WERI-Rb-1 (cell line): ENCODE measurements around the gene HES4.

ENCODE experiments used
- DNase-seq: peaks from one replicate; pipeline ENCODE4 v3.0.0-alpha.2; 2020
- H3K27ac ChIP-seq: fragments of 250-450 bp; sonication (Bioruptor Pico); 2 replicates; pipeline ENCODE4 v1.5.1; 2020; ENCODE audit warnings: mild to moderate bottlenecking, moderate library complexity
- H3K27me3 ChIP-seq: fragments of 250-450 bp; sonication (Bioruptor Pico); 2 replicates; pipeline ENCODE4 v1.5.1; 2021; ENCODE audit warnings: mild to moderate bottlenecking, low read depth, moderate library complexity; ENCODE audit not compliant: insufficient read depth, severe bottlenecking
- H3K36me3 ChIP-seq: fragments of 250-450 bp; sonication (Bioruptor Pico); 2 replicates; pipeline ENCODE4 v1.5.1; 2020; ENCODE audit warnings: mild to moderate bottlenecking, moderate library complexity
- H3K4me3 ChIP-seq: 2 replicates; pipeline ENCODE4 v1.5.1; 2011; ENCODE audit warnings: low read depth, mild to moderate bottlenecking, control low read depth, low read length
- H3K9me3 ChIP-seq: fragments of 250-450 bp; sonication (Bioruptor Pico); 2 replicates; pipeline ENCODE4 v1.5.1; 2021; ENCODE audit warnings: mild to moderate bottlenecking, moderate library complexity; ENCODE audit not compliant: severe bottlenecking
- TF ChIP-seq, protein P1 (sequence below): IDR thresholded peaks from 2 replicates; pipeline ENCODE4 v1.5.1; 2011; ENCODE audit warnings: low read depth, mild to moderate bottlenecking, control low read depth, inconsistent platforms, low read length

The HES4 gene

DNA sequence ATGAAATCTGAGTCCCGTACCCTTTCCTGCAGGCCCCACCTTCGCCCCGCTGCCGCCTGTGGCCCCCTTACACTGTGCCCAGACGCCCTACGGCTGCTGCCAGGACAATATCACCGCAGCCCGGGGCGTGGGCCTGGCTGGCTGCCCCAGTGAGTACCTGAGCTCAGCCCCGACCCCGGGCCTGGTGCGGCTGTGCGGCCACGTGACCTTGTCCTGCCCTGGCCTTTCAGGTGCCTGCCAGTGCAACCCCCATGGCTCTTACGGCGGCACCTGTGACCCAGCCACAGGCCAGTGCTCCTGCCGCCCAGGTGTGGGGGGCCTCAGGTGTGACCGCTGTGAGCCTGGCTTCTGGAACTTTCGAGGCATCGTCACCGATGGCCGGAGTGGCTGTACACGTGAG lies 45.2 kb upstream of the HES4 start:
- Histone ChIP-seq H3K27me3 (no peaks in the 10 kb centered on the region), H3K36me3 (peaks cover 61% of the 10 kb centered on the region), H3K27ac (no peak overlapping the region), H3K4me3 (no peak overlapping the region), H3K9me3 (no peaks in the 10 kb centered on the region)
- TF ChIP-seq, protein P1, sequence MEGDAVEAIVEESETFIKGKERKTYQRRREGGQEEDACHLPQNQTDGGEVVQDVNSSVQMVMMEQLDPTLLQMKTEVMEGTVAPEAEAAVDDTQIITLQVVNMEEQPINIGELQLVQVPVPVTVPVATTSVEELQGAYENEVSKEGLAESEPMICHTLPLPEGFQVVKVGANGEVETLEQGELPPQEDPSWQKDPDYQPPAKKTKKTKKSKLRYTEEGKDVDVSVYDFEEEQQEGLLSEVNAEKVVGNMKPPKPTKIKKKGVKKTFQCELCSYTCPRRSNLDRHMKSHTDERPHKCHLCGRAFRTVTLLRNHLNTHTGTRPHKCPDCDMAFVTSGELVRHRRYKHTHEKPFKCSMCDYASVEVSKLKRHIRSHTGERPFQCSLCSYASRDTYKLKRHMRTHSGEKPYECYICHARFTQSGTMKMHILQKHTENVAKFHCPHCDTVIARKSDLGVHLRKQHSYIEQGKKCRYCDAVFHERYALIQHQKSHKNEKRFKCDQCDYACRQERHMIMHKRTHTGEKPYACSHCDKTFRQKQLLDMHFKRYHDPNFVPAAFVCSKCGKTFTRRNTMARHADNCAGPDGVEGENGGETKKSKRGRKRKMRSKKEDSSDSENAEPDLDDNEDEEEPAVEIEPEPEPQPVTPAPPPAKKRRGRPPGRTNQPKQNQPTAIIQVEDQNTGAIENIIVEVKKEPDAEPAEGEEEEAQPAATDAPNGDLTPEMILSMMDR, result no peak
- no peak for DNase-seq

DNA sequence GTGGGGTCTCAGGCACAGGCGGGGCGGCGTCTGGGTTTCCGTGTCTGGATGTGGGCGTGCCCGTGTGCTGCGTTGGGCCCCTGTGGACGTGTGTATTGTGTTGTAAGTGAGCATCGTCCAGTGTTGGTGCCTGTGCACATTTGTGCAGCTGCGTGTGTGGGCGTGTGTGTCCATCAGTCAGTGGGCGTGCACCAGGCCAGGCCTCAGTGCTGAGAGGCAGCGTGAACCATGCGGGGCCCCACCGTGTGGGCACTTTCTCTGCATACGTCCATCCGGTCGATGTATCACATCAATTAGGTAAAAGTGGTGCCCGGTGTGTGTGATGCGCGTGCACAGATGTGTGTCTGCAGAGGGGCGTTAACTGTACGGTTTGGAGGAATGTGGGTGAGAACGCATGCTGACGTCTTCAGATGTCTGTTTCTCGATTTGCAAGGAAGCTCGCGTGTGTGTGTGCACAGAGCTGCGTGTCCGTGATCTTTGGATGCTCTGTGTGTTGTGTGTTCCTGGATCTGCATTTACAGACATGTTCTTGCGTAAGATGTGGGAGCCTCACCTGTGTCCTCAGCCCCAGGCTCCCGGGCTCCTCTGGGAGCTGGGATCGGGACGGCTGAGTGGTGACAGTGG lies 44.7 kb upstream of the HES4 start:
- H3K27me3 ChIP-seq, result no peaks in the 10 kb centered on the region
- peaks cover 3% of the 10 kb centered on the region for H3K9me3 ChIP-seq
- DNase-seq, result no peak
- no peak overlapping the region for H3K27ac ChIP-seq
- TF ChIP-seq, protein P1, result no peak
- H3K4me3 ChIP-seq, result no peak overlapping the region
- H3K36me3 ChIP-seq, result peaks cover 60% of the 10 kb centered on the region

DNA sequence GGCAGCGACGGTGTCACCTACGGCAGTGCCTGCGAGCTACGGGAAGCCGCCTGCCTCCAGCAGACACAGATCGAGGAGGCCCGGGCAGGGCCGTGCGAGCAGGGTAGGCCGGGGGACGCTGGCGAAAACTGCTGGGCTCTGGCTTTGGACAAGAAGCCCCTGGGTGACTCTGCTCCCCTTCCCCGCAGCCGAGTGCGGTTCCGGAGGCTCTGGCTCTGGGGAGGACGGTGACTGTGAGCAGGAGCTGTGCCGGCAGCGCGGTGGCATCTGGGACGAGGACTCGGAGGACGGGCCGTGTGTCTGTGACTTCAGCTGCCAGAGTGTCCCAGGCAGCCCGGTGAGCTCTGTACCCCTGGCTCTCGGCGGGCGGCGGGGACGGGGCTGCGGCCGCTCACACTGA lies 44.0 kb upstream of the HES4 start:
- no peak overlapping the region for H3K27ac ChIP-seq
- no peak for DNase-seq
- H3K9me3 ChIP-seq, result peaks cover 3% of the 10 kb centered on the region
- no peak overlapping the region for H3K4me3 ChIP-seq
- TF ChIP-seq, protein P1, result no peak
- no peaks in the 10 kb centered on the region for H3K27me3 ChIP-seq
- H3K36me3 ChIP-seq, result peaks cover 56% of the 10 kb centered on the region

DNA sequence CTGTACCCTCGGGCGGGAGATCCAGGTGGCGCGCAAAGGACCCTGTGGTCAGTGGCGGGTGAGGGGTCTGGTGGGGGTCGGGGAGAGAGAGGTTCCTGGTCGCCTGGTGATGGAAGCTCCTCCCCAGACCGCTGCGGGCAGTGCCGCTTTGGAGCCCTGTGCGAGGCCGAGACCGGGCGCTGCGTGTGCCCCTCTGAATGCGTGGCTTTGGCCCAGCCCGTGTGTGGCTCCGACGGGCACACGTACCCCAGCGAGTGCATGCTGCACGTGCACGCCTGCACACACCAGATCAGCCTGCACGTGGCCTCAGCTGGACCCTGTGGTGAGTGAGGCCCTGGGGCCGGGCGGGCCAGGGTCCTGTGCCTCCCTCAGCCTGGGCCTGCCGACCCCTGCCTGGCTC lies 43.5 kb upstream of the HES4 start:
- TF ChIP-seq, protein P1, result no peak
- H3K36me3 ChIP-seq, result peaks cover 57% of the 10 kb centered on the region
- H3K27ac ChIP-seq, result no peak overlapping the region
- peaks cover 3% of the 10 kb centered on the region for H3K9me3 ChIP-seq
- no peak overlapping the region for H3K4me3 ChIP-seq
- DNase-seq, result no peak
- no peaks in the 10 kb centered on the region for H3K27me3 ChIP-seq

DNA sequence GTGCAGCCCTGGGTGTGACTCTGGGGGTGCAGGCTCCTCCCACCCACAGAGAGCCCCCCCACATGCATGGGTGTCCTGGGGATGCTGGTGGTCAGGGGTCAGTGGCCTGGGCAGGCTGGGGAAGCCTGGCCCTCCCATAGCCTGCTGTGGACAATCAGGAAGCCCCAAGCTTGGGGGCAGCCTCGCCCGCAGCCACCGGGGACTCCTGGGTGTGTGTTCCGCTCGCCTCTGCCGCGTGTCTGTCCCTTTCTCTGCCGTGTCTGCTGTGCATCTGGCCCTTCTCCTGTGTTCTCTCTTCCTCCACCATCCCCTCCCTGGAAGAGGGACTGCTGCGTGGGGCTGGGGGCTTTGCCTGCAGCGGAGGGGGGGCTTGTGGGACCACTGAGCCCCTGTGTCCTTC lies 42.9 kb upstream of the HES4 start:
- TF ChIP-seq, protein P1, result no peak
- no peaks in the 10 kb centered on the region for H3K27me3 ChIP-seq
- no peak overlapping the region for H3K4me3 ChIP-seq
- DNase-seq, result no peak
- H3K27ac ChIP-seq, result no peak overlapping the region
- peaks cover 59% of the 10 kb centered on the region for H3K36me3 ChIP-seq
- peaks cover 3% of the 10 kb centered on the region for H3K9me3 ChIP-seq

DNA sequence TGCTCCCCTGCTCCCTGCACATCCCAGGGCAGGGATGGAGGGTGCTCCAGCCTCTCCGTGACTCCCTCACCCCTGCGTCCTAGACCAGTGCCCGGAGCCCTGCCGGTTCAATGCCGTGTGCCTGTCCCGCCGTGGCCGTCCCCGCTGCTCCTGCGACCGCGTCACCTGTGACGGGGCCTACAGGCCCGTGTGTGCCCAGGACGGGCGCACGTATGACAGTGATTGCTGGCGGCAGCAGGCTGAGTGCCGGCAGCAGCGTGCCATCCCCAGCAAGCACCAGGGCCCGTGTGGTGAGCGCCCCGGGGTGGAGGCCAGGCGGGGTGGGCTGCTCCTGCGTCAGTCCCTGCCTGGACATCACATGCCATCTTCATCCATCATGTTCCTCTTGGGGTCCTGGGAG lies 42.0 kb upstream of the HES4 start:
- Histone ChIP-seq H3K27me3 (no peaks in the 10 kb centered on the region), H3K27ac (no peak overlapping the region), H3K9me3 (peaks cover 3% of the 10 kb centered on the region), H3K4me3 (no peak overlapping the region), H3K36me3 (peaks cover 54% of the 10 kb centered on the region)
- TF ChIP-seq, protein P1, result no peak
- no peak for DNase-seq
